GM23338 (cell line): ENCODE results near the gene MAPKAPK2. TPM values are rescaled to one million over a fixed set of nuclear protein-coding genes. Genes with fewer than 3 reads are reported as not detected.

Experiments
- ATAC-seq: fragments of 200-7000 bp; cut with Tn5 transposase; 3 replicates; pipeline ENCODE4 v1.9.1; 2020
- DNase-seq: peaks from one replicate; pipeline ENCODE4 v3.0.0-alpha.2; 2015; ENCODE audit warnings: low spot score
- H2AFZ ChIP-seq: fragments of 200-600 bp; sonication (generic); 2 replicates; pipeline ENCODE4 v1.8.0; 2016; ENCODE audit warnings: antibody characterized with exemption, mild to moderate bottlenecking, moderate library complexity
- H3F3A ChIP-seq: fragments of 200-600 bp; sonication (generic); replicated peaks from 2 replicates; pipeline ENCODE4 v1.8.0; 2017; ENCODE audit warnings: antibody characterized with exemption, mixed run types, low read depth
- H3K27ac ChIP-seq: fragments of 200-600 bp; sonication (generic); 2 replicates; pipeline ENCODE4 v1.6.1; 2016; ENCODE audit warnings: low read depth
- H3K27me3 ChIP-seq: fragments of 200-600 bp; sonication (generic); 2 replicates; pipeline ENCODE4 v1.8.0; 2016; ENCODE audit warnings: mild to moderate bottlenecking, mixed run types, moderate library complexity; ENCODE audit not compliant: insufficient read depth
- H3K36me3 ChIP-seq: fragments of 200-600 bp; sonication (generic); 2 replicates; pipeline ENCODE4 v1.8.0; 2016; ENCODE audit warnings: mild to moderate bottlenecking; ENCODE audit not compliant: insufficient read depth
- H3K4me1 ChIP-seq: fragments of 200-600 bp; sonication (generic); 2 replicates; pipeline ENCODE4 v1.8.0; 2016; ENCODE audit warnings: mild to moderate bottlenecking, moderate library complexity; ENCODE audit not compliant: insufficient read depth
- H3K4me2 ChIP-seq: fragments of 200-600 bp; sonication (generic); 2 replicates; pipeline ENCODE4 v1.7.1; 2017; ENCODE audit warnings: mixed run types
- H3K4me3 ChIP-seq: fragments of 200-600 bp; sonication (generic); 2 replicates; pipeline ENCODE4 v1.6.1; 2016; ENCODE audit warnings: mixed run types
- H3K79me2 ChIP-seq: fragments of 200-600 bp; sonication (generic); replicated peaks from 2 replicates; pipeline ENCODE4 v1.8.0; 2017; ENCODE audit warnings: mild to moderate bottlenecking; ENCODE audit not compliant: insufficient read depth
- H3K9me2 ChIP-seq: fragments of 200-600 bp; sonication (generic); 2 replicates; pipeline ENCODE4 v1.8.0; 2017; ENCODE audit not compliant: insufficient read depth
- H4K20me1 ChIP-seq: fragments of 200-600 bp; sonication (generic); replicated peaks from 2 replicates; pipeline ENCODE4 v1.8.0; 2017; ENCODE audit warnings: mild to moderate bottlenecking; ENCODE audit not compliant: insufficient read depth
- H3K27ac Mint-ChIP-seq: 2 replicates; pipeline ENCODE4 v1.8.0; 2020; ENCODE audit warnings: inconsistent platforms, mild to moderate bottlenecking, moderate library complexity, mixed read lengths
- H3K27me3 Mint-ChIP-seq: 3 replicates; pipeline ENCODE4 v1.8.0; 2022; ENCODE audit warnings: low read depth, mild to moderate bottlenecking, moderate library complexity, mixed read lengths, inconsistent platforms; ENCODE audit not compliant: insufficient read depth, poor library complexity
- H3K36me3 Mint-ChIP-seq: 3 replicates; pipeline ENCODE4 v1.8.0; 2021; ENCODE audit warnings: low read depth, mild to moderate bottlenecking, inconsistent platforms, moderate library complexity, mixed read lengths
- H3K4me1 Mint-ChIP-seq: 3 replicates; pipeline ENCODE4 v1.8.0; 2020; ENCODE audit warnings: mild to moderate bottlenecking, inconsistent platforms, mixed read lengths
- H3K4me3 Mint-ChIP-seq: 3 replicates; pipeline ENCODE4 v1.8.0; 2021; ENCODE audit warnings: moderate library complexity, mild to moderate bottlenecking, inconsistent platforms, mixed read lengths
- H3K9me3 Mint-ChIP-seq: 3 replicates; pipeline ENCODE4 v1.8.0; 2020; ENCODE audit warnings: moderate library complexity, mild to moderate bottlenecking, inconsistent platforms, mixed read lengths
- CREB1 ChIP-seq: fragments of 250-450 bp; sonication (Bioruptor Pico); IDR thresholded peaks from 2 replicates; pipeline ENCODE4 v1.5.0; 2020; ENCODE audit warnings: low read depth, mild to moderate bottlenecking, moderate library complexity
- ETS1 ChIP-seq: IDR thresholded peaks from 2 replicates; pipeline ENCODE4 v1.6.1; 2016; ENCODE audit warnings: antibody characterized with exemption
- EZH2 ChIP-seq: fragments of 200-600 bp; sonication (generic); IDR thresholded peaks from one replicate; pipeline ENCODE4 v1.8.0; 2017; ENCODE audit warnings: antibody characterized with exemption, mild to moderate bottlenecking, low read depth; ENCODE audit not compliant: unreplicated experiment
- EZH2phosphoT487 ChIP-seq: fragments of 200-600 bp; sonication (generic); IDR thresholded peaks from one replicate; pipeline ENCODE4 v1.8.1; 2018; ENCODE audit warnings: antibody characterized with exemption; ENCODE audit not compliant: unreplicated experiment
- JUNB ChIP-seq: IDR thresholded peaks from one replicate; pipeline ENCODE4 v1.6.1; 2016; ENCODE audit warnings: antibody characterized with exemption; ENCODE audit not compliant: unreplicated experiment
- NANOG ChIP-seq: IDR thresholded peaks from 2 replicates; pipeline ENCODE4 v1.6.1; 2016; ENCODE audit warnings: antibody characterized with exemption, borderline replicate concordance
- POLR2AphosphoS5 ChIP-seq: IDR thresholded peaks from 2 replicates; pipeline ENCODE4 v1.6.1; 2016; ENCODE audit warnings: antibody characterized with exemption, low read depth
- REST ChIP-seq: IDR thresholded peaks from one replicate; pipeline ENCODE4 v1.6.1; 2018; ENCODE audit warnings: antibody characterized with exemption; ENCODE audit not compliant: unreplicated experiment
- STAT1 ChIP-seq: IDR thresholded peaks from one replicate; pipeline ENCODE4 v1.6.1; 2016; ENCODE audit warnings: antibody characterized with exemption; ENCODE audit not compliant: unreplicated experiment
- ZNF114 ChIP-seq: fragments of 250-450 bp; sonication (Bioruptor Pico); IDR thresholded peaks from 2 replicates; pipeline ENCODE4 v1.5.0; 2020; ENCODE audit warnings: mild to moderate bottlenecking, moderate library complexity
- ZNF331 ChIP-seq: fragments of 250-450 bp; sonication (Bioruptor Pico); IDR thresholded peaks from 2 replicates; pipeline ENCODE4 v1.5.0; 2020; ENCODE audit warnings: low read depth, mild to moderate bottlenecking, moderate library complexity
- polyA plus RNA-seq: library from polyadenylated mRNA; unstranded; fragments of >200 nt; fragmentation: Nextera tagmentation; extraction: Ambion mirVana; gene quantifications from 2 replicates; pipeline ENCODE4 v1.2.1, GENCODE V29; 2016
- total RNA-seq: library from RNA; depleted of rRNA; stranded (reverse); fragments of >200 nt; shearing (Covaris generic); gene quantifications from 2 replicates; pipeline ENCODE4 v1.2.3, GENCODE V29; 2014
- TF ChIP-seq, protein P1 (sequence below), 2 experiments: fragments of 200-600 bp in 1 of 2; sonication (generic) in 1 of 2; conservative IDR thresholded peaks; 2 replicates each; pipeline versions ENCODE4 v1.5.1 to v1.6.1; 2016 to 2017; ENCODE audit warnings: antibody characterized with exemption in 2 of 2, low read depth in 2 of 2, mild to moderate bottlenecking in 2 of 2, moderate library complexity in 1 of 2

MAPKAPK2 gene
- total and polyA plus RNA-seq, 2 experiments from 2014 or later, result 10.1 to 30.4 TPM

DNA sequence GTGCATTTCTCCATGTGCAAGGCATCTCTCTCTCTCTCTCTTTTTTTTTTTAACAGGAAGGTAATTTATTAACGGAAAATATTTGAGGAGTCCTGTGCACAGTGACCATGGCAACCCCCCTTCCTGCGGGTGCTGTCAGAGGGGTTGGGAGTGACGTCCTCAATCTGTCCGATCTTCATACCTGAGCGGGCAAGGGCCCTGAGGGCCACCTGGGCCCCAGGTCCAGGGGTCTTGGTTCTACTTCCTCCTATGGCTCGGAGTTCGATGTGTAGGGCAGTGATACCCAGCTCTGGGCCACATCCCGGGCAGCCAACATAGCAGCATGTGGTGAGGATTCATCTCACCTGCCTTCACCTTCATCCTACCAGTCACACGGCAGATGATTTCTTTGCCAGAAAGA, 11.0 kb downstream of the MAPKAPK2 start (continued):
- TF ChIP-seq NANOG (no peak), STAT1 (no peak), POLR2AphosphoS5 (no peak), ETS1 (no peak), ZNF114 (no peak), ZNF331 (CRISPR knock-in tag) (no peak), EZH2 (no peak), REST (no peak)
- TF ChIP-seq, protein P1, sequence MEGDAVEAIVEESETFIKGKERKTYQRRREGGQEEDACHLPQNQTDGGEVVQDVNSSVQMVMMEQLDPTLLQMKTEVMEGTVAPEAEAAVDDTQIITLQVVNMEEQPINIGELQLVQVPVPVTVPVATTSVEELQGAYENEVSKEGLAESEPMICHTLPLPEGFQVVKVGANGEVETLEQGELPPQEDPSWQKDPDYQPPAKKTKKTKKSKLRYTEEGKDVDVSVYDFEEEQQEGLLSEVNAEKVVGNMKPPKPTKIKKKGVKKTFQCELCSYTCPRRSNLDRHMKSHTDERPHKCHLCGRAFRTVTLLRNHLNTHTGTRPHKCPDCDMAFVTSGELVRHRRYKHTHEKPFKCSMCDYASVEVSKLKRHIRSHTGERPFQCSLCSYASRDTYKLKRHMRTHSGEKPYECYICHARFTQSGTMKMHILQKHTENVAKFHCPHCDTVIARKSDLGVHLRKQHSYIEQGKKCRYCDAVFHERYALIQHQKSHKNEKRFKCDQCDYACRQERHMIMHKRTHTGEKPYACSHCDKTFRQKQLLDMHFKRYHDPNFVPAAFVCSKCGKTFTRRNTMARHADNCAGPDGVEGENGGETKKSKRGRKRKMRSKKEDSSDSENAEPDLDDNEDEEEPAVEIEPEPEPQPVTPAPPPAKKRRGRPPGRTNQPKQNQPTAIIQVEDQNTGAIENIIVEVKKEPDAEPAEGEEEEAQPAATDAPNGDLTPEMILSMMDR (conservative IDR thresholded peaks at IDR 0.05; ENCODE audit: low read depth in 2 of 2), result no peak

DNA sequence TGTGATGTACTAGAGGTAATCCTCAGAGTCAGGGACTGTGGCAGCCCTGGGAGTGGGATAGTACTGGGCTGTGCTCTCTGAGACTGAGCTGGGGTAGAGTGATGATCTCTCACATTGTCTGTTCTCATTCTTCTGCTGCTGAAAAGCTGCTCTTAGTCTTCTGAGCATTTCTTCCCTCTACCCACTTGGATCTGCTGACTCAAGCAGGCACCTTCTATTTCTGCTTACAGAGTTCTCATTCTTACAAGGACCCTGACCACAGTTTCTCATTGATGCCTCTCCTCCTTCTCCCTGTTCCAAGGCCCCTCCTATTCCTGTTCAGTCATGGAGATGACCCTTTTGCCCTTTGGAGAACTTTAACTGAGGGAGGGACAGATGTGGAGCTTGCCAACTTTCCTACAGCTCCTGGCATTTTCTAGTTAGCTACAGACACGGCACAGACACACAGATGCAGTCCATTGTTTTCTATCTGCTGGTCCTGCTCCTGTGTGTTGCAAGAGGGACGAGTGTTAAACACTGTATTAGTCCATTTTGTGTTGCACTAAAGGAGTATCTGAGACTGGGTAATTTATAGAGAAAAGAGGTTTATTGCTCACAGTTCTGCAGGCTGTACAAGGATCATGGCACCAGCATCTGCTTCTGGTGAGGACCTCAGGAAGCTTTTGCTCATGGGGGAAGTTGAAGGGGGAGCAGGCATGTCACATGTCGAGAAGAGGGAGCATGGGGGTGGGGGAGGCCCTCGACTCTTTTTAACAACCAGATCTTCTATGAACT, 12.3 kb downstream of the MAPKAPK2 start:
- Histone ChIP-seq H3F3A (no peaks in the 10 kb centered on the region), H3K79me2 (peaks cover 83% of the 10 kb centered on the region), H3K36me3 (no peaks in the 10 kb centered on the region), H3K4me3 (no peak overlapping the region), H3K4me2 (no peak overlapping the region), H2AFZ (no peak overlapping the region), H3K27me3 (no peaks in the 10 kb centered on the region), H3K4me1 (peaks cover 22% of the 10 kb centered on the region), H3K27ac (no peak overlapping the region), H3K9me2 (no peaks in the 10 kb centered on the region), H4K20me1 (peaks cover 66% of the 10 kb centered on the region)
- DNase-seq, result no peak
- no peak overlapping the region for H3K27ac Mint-ChIP-seq
- H3K4me1 Mint-ChIP-seq, result peaks cover 70% of the 10 kb centered on the region
- ATAC-seq, result no peak
- peaks cover 8% of the 10 kb centered on the region for H3K27me3 Mint-ChIP-seq
- H3K4me3 Mint-ChIP-seq, result no peak overlapping the region; the same call in 2 of the 3 replicates
- H3K9me3 Mint-ChIP-seq, result no peaks in the 10 kb centered on the region
- H3K36me3 Mint-ChIP-seq, result peaks cover 5% of the 10 kb centered on the region
- no peak for TF ChIP-seq ZNF331 (CRISPR knock-in tag)
- TF ChIP-seq STAT1, result no peak
- TF ChIP-seq CREB1 (CRISPR knock-in tag), result no peak
- TF ChIP-seq ETS1, result no peak
- no peak for TF ChIP-seq JUNB
- TF ChIP-seq EZH2phosphoT487, result no peak
- TF ChIP-seq NANOG, result no peak
- TF ChIP-seq ZNF114, result no peak
- TF ChIP-seq, protein P1 (conservative IDR thresholded peaks at IDR 0.05; ENCODE audit: low read depth in 2 of 2), result no peak
- TF ChIP-seq POLR2AphosphoS5, result no peak
